Pancreas (tissue), 10 donors: Measurements from ENCODE around the gene ZNF470. TPM values are rescaled to one million over a fixed set of nuclear protein-coding genes. Genes with fewer than 3 reads are reported as not detected.

Experiments used
- ATAC-seq, 4 donors: fragments of 200-7000 bp; cut with Tn5 transposase; one replicate each; pipeline versions ENCODE4 v1.8.0 to v1.9.1; 2020; ENCODE audit warnings: mild to moderate bottlenecking in 4 of 4, moderate library complexity in 4 of 4
- DNase-seq, 6 donors: peaks; one replicate each; pipeline ENCODE4 v3.0.0-alpha.2; 2020
- FAIRE-seq: peaks from 2 replicates; lab custom pipeline; 2012; peaks lifted over from hg19 to GRCh38; lab: Jason Lieb, UNC
- H3K27ac ChIP-seq, 4 donors: fragments of 200-600 bp; sonication (generic); 1 replicate in 3 of 4; 2 replicates in 1 of 4; pipeline versions ENCODE4 v1.5.0 to v1.8.0; 2020
- H3K27me3 ChIP-seq, 4 donors: fragments of 200-600 bp; one replicate each; pipeline ENCODE4 v1.8.0; 2021
- H3K36me3 ChIP-seq, 3 donors: fragments of 200-600 bp; sonication (generic) in 1 of 3; one replicate each; pipeline versions ENCODE4 v1.5.0 to v1.8.0; 2020 to 2021
- H3K4me1 ChIP-seq, 3 donors: fragments of 200-600 bp; one replicate each; pipeline ENCODE4 v1.8.0; 2021
- H3K4me3 ChIP-seq, 4 donors: fragments of 200-600 bp; sonication (generic) in 2 of 4; one replicate each; pipeline versions ENCODE4 v1.5.0 to v1.8.0; 2020 to 2021
- H3K9me3 ChIP-seq, 4 donors: fragments of 200-600 bp; one replicate each; pipeline ENCODE4 v1.8.0; 2021
- WGBS, 2 donors: extraction: QIAGEN DNeasy Blood & Tissue Kit; methylation state at CpG; one replicate each; pipeline ENCODE4 v1.1.7; 2013; 5-methylcytosine and 5-hydroxymethylcytosine counted together
- intact Hi-C, 3 donors: fragments of 100-400 bp; cut with DNase I; formaldehyde crosslinking; loops; one replicate each; pipeline versions ENCODE4 v1.11.1 to v1.14.2; 2022
- polyA plus RNA-seq, 2 donors: library from polyadenylated mRNA; stranded (reverse); fragments of 200-250 nt; gene quantifications; one replicate each; pipeline ENCODE4 v1.2.3, GENCODE V29; 2013
- total RNA-seq, 6 donors: library from RNA; stranded (reverse); fragmentation: NEBNext Ultra II Directional in 4 of 6; extraction: Animal tissue kit (Norgen Biotek cat#: 25700) in 4 of 6; gene quantifications; one replicate each; pipeline versions ENCODE4 v1.2.1 to v1.2.4, GENCODE V29; 2021 to 2023
- TF ChIP-seq, protein P1 (sequence below), 4 donors: fragments of 200-600 bp; sonication (generic) in 3 of 4; IDR thresholded peaks; one replicate each; pipeline versions ENCODE4 v1.5.0 to v1.8.0; 2021; ENCODE audit warnings: antibody characterized with exemption in 4 of 4
- donor health status: healthy with polysubstance abuse.
- donor health status: DM: no; HTN: no; CAD: no; lungs with moderate emphysema.
- donor health status: DM: no; HTN: no; CAD: no.
- donor health status: control.
- donor health status: control.
- donor health status: Bipolar disorder and iron deficiency.
- donor health status: DM: yes; HTN: yes; CAD: no.
- donor health status: DM: no; HTN: no; CAD: no.
- donor health status: DM: no; HTN: no; CAD: no.
- donor health status: DM: yes; HTN: yes; CAD: no.

ZNF470 gene
- total and polyA plus RNA-seq, 8 donors, result 1.3 to 3.0 (median 1.6) TPM

DNA sequence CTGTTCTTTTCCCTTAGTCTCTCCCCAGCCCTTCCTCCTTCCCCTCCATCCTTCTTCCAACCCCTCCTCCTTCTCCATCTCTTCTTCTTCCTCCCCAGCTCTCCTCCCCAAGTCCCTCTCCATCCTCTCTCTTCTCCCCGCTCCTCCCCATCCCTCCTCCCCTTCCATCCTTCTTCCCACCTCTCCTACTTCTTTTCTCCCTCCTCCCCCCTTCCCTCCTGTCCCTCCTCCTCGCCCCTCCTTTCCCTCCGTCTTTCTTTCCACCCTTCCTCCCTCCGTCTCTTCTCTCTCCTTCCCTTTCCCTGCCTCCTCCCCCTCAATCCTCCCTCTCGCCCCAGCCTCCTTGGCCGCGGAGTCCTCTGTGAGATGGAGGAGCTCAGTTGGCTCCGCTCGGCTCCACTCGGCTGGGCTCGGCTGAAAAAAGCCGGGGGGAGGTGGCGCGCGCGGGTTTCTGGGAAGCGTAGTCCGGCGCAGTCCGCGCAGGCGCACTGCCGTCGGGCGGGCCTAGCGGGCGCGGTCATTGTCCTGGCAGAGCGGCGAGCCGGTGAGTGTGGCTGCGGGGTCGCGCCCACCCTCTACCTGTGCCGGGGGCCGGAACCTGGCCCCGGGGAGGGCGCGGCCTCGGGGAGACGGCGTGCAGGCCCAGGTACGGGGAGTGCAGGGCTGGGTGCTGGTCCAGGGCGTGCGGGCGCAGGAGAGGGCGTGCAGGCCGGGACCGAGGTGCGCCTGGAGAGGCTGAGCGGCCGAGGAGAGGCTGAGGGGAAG lies 27.7 kb downstream of the ZNF470 start, which contains the start of gene ZNF71:
TSS of gene ZNF71 (plus strand) at position 520 of the 765 bp plus-strand sequence. CDS start 6,257 bp downstream, outside the sequence.
- intact Hi-C loops, result no loop called here
- peak; percentile 99 to 100 (median 99) for ATAC-seq
- Histone ChIP-seq H3K4me3 (peak within 1 kb of the TSS; percentile 85 to 95 (median 95)), H3K4me1 (no peaks in the 10 kb centered on the region), H3K27me3 (no peaks in the 10 kb centered on the region), H3K36me3 (no peaks in the 10 kb centered on the region), H3K27ac (no peak within 1 kb of the TSS), H3K9me3 (no peaks in the 10 kb centered on the region)
- 0% methylated on average over 48 to 52 of the region's 52 CpGs for WGBS, 2 donors
- DNase-seq, result peak; percentile 84 to 97 (median 89)
- TF ChIP-seq, protein P1, sequence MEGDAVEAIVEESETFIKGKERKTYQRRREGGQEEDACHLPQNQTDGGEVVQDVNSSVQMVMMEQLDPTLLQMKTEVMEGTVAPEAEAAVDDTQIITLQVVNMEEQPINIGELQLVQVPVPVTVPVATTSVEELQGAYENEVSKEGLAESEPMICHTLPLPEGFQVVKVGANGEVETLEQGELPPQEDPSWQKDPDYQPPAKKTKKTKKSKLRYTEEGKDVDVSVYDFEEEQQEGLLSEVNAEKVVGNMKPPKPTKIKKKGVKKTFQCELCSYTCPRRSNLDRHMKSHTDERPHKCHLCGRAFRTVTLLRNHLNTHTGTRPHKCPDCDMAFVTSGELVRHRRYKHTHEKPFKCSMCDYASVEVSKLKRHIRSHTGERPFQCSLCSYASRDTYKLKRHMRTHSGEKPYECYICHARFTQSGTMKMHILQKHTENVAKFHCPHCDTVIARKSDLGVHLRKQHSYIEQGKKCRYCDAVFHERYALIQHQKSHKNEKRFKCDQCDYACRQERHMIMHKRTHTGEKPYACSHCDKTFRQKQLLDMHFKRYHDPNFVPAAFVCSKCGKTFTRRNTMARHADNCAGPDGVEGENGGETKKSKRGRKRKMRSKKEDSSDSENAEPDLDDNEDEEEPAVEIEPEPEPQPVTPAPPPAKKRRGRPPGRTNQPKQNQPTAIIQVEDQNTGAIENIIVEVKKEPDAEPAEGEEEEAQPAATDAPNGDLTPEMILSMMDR (IDR thresholded peaks at IDR 0.05), result no peak
- FAIRE-seq, result no peak

DNA sequence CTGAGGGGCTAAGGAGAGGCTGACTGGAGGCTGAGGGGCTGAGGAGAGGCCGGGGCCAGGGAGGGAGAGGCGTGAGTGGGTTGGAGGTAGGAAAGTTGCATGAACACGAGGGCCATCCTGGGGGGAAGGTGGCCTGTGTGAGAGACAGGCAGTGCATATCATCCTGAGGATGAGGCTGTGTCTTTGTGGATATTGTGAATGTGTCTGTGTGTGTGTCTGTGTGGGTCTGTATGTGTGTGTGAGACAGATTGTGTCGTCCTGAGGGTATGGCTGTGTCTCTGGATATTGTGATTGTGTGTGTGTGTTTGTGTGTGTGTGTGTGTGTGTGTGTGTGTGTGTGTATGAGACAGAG lies 28.3 kb downstream of the ZNF470 start:
- Histone ChIP-seq H3K27me3 (no peaks in the 10 kb centered on the region), H3K4me1 (no peaks in the 10 kb centered on the region), H3K36me3 (no peaks in the 10 kb centered on the region), H3K9me3 (no peaks in the 10 kb centered on the region), H3K4me3 (peak overlapping the region; percentile 85 to 95 (median 95)), H3K27ac (no peak overlapping the region)
- 0% methylated on average over 4 of the region's 4 CpGs for WGBS, 2 donors
- FAIRE-seq (no peak), DNase-seq (no peak), ATAC-seq (peak; percentile 19 to 45 (median 38))
- intact Hi-C loops, result no loop called here
- TF ChIP-seq, protein P1 (IDR thresholded peaks at IDR 0.05), result no peak

DNA sequence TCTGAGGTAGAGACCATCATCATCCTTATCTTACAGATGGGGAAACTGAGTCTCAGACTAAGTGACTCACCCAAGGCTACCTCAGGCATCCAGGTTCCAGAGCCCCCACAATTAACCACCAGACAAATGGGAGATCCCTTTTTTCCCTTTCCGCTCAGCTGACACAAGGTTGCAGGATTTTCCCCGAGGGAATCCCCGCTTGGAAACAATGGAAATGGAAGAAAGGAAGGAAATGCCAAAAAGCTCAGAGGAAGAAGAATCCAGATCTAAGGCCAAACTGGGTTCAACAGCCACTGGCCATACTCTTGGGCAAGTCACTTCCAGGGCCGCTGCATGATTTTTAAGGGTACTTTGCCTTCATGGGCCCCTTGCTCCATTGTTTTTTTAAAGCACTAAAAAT lies 29.4 kb downstream of the ZNF470 start:
- peaks cover 0 to 3% (median 0%) of the 10 kb centered on the region in 3 donors for H3K36me3 ChIP-seq
- intact Hi-C loops, result no loop called here
- H3K4me1 ChIP-seq, result no peaks in the 10 kb centered on the region
- ATAC-seq (no peak), DNase-seq (no peak), FAIRE-seq (no peak)
- H3K27ac ChIP-seq, result no peak overlapping the region
- H3K9me3 ChIP-seq, result no peaks in the 10 kb centered on the region
- 74 to 83% methylated on average over 4 of the region's 4 CpGs for WGBS, 2 donors
- TF ChIP-seq, protein P1 (IDR thresholded peaks at IDR 0.05), result no peak
- H3K4me3 ChIP-seq, result no peak overlapping the region
- H3K27me3 ChIP-seq, result no peaks in the 10 kb centered on the region

DNA sequence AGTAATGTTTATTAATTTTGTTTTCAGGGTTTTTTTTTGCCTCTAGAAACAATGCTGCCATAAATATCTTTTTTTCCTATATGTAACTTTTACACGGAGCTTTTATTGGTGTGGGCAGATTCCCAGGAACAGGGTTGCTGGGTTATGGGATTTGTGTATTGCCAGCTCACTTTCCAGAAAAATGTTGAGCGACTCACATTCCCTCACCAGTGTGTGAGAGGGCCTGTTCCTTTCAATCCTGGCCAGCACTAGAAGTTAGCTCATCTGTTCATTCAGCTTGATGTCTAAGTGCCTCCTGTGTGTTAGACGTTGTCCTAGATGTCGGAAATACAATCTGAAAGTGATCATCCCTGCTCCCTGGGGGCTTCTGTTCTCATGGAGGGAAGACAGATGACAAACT lies 30.4 kb downstream of the ZNF470 start:
- DNase-seq (no peak), ATAC-seq (no peak), FAIRE-seq (no peak)
- TF ChIP-seq, protein P1 (IDR thresholded peaks at IDR 0.05), result no peak
- 92 to 93% methylated on average over 4 of the region's 4 CpGs for WGBS, 2 donors
- no peaks in the 10 kb centered on the region for H3K9me3 ChIP-seq
- no peak overlapping the region for H3K4me3 ChIP-seq
- H3K36me3 ChIP-seq, result peaks cover 0 to 7% (median 0%) of the 10 kb centered on the region in 3 donors
- intact Hi-C loops, result no loop called here
- no peaks in the 10 kb centered on the region for H3K4me1 ChIP-seq
- no peak overlapping the region for H3K27ac ChIP-seq
- no peaks in the 10 kb centered on the region for H3K27me3 ChIP-seq

DNA sequence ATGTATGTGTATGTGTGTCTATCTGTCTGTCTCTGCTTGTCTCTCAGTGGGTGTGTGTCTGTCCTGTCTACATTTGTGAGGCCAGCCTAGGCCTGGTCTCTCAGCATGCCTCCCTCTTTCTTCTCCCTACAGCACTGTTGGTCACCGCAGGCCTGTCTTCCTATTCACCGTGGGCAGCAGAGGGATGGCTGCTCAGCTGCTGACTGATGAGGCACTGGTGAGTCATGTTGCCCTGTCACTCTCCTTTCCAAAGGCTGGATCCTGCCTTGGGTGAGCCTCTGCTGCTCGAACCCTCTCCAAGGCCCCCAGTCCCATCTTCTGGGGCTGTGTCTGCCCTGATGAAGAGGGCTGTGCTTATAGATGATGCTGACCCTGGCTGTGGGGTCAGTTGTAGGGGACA lies 34.1 kb downstream of the ZNF470 start:
- Histone ChIP-seq H3K4me1 (no peaks in the 10 kb centered on the region), H3K4me3 (no peak overlapping the region), H3K9me3 (peaks cover 0 to 4% (median 0%) of the 10 kb centered on the region in 4 donors), H3K27ac (no peak overlapping the region), H3K36me3 (peaks cover 0 to 7% (median 0%) of the 10 kb centered on the region in 3 donors), H3K27me3 (no peaks in the 10 kb centered on the region)
- DNase-seq (no peak), ATAC-seq (no peak), FAIRE-seq (no peak)
- WGBS, 2 donors, result 90 to 92% methylated on average over 3 of the region's 3 CpGs
- intact Hi-C loops, result no loop called here
- TF ChIP-seq, protein P1 (IDR thresholded peaks at IDR 0.05), result no peak
